Measurements from ENCODE around the gene BZW1.

The BZW1 gene

GRCh38 chr2:200843993-200844948 lies 32.6 kb downstream of the BZW1 start:
- no peak for DNase-seq

- no peak for DNase-seq
These were observed 33.5 kb downstream of the BZW1 start for GRCh38 chr2:200845194-200845593.

GRCh38 chr2:200845669-200846325 lies 34.1 kb downstream of the BZW1 start:
- no peak for DNase-seq

GRCh38 chr2:200847269-200847668 lies 35.6 kb downstream of the BZW1 start:
- DNase-seq: no peak

GRCh38 chr2:200847939-200848338 lies 36.2 kb downstream of the BZW1 start:
- no peak for DNase-seq

GRCh38 chr2:200850512-200851256 lies 39.0 kb downstream of the BZW1 start:
- DNase-seq: no peak

GRCh38 chr2:200851398-200852248 lies 39.9 kb downstream of the BZW1 start:
- no peak for DNase-seq

- DNase-seq: no peak
These were observed 40.9 kb downstream of the BZW1 start for GRCh38 chr2:200852605-200853004.

GRCh38 chr2:200856806-200857205 lies 45.1 kb downstream of the BZW1 start:
- no peak for DNase-seq

- DNase-seq: no peak
These were observed 48.5 kb downstream of the BZW1 start for GRCh38 chr2:200860092-200860795.

GRCh38 chr2:200861617-200862155 lies 50.0 kb downstream of the BZW1 start:
- no peak for DNase-seq

GRCh38 chr2:200862532-200863000 lies 50.9 kb downstream of the BZW1 start:
- peak; percentile 50 for DNase-seq

GRCh38 chr2:200863782-200864175 lies 52.1 kb downstream of the BZW1 start:
- DNase-seq: peak; percentile 60

GRCh38 chr2:200864176-200865034 lies 52.7 kb downstream of the BZW1 start, which contains the start of gene CLK1:
Gene CLK1 (minus strand): TSS chr2:200864658. CDS start chr2:200861862, 2,796 bp downstream.
- DNase-seq: peak; percentile 98

GRCh38 chr2:200869014-200869413 lies 57.3 kb downstream of the BZW1 start:
- no peak for DNase-seq

- DNase-seq: no peak
These were observed 59.4 kb downstream of the BZW1 start for GRCh38 chr2:200871151-200871550.

GRCh38 chr2:200873560-200873959 lies 61.9 kb downstream of the BZW1 start:
- DNase-seq: no peak

All from femur (tissue), 1 donor.